SK-N-SH (cell line): ENCODE results near the gene DCHS1. TPM values are rescaled to one million over a fixed set of nuclear protein-coding genes. Genes with fewer than 3 reads are reported as not detected.

Experiments
- CTCF ChIA-PET: fragments of 300-600, 350-600 bp; formaldehyde crosslinking; extraction: SDS; loops from one replicate; lab custom pipeline; 2021; lab: Yijun Ruan, JAX
- POLR2A ChIA-PET: fragments of 350-600 bp; sonication (Branson Sonifier 250); formaldehyde crosslinking; extraction: SDS; loops from one replicate; lab custom pipeline; 2020; ENCODE audit warnings: antibody characterized with exemption, inconsistent platforms; lab: Yijun Ruan, JAX
- DNase-seq: peaks from one replicate; pipeline ENCODE4 v3.0.0; 2012
- H2AFZ ChIP-seq: fragments of 200-600 bp; sonication (generic); 2 replicates; pipeline ENCODE4 v1.8.1; 2016; ENCODE audit warnings: antibody characterized with exemption, mild to moderate bottlenecking, low read depth
- H3F3A ChIP-seq: fragments of 200-600 bp; sonication (generic); replicated peaks from 2 replicates; pipeline ENCODE3; 2016; ENCODE audit warnings: antibody characterized with exemption, mild to moderate bottlenecking; ENCODE audit not compliant: insufficient read depth
- H3K27ac ChIP-seq, 2 experiments: fragments of 200-500 bp in 1 of 2; fragments of 200-600 bp in 1 of 2; sonication (Bioruptor generic) in 1 of 2; sonication (generic), shearing (Covaris generic) in 1 of 2; 2 replicates each; pipeline versions ENCODE4 v1.5.1 to v1.6.1; 2014 to 2016; ENCODE audit warnings: low read depth in 2 of 2, inconsistent platforms in 1 of 2, low read length in 1 of 2, mild to moderate bottlenecking in 1 of 2, mixed read lengths in 1 of 2
- H3K27me3 ChIP-seq: fragments of 200-600 bp; sonication (generic), shearing (Covaris generic); 2 replicates; pipeline ENCODE4 v1.6.1; 2016; ENCODE audit warnings: mixed run types; ENCODE audit not compliant: insufficient read depth
- H3K36me3 ChIP-seq, 2 experiments: fragments of 200-500 bp in 1 of 2; fragments of 200-600 bp in 1 of 2; sonication (Bioruptor generic) in 1 of 2; sonication (generic) in 1 of 2; replicated peaks in 1 of 2; 2 replicates each; pipeline versions ENCODE3 to v1.5.1; 2014 to 2016; ENCODE audit warnings: low read length in 1 of 2, mild to moderate bottlenecking in 1 of 2; ENCODE audit not compliant: insufficient read depth in 2 of 2, control insufficient read depth in 1 of 2
- H3K4me1 ChIP-seq, 2 experiments: fragments of 200-500 bp in 1 of 2; fragments of 200-600 bp in 1 of 2; sonication (Bioruptor generic) in 1 of 2; sonication (generic), shearing (Covaris generic) in 1 of 2; 2 replicates each; pipeline versions ENCODE4 v1.5.1 to v1.6.1; 2014 to 2016; ENCODE audit warnings: low read depth in 1 of 2, low read length in 1 of 2, mixed run types in 1 of 2; ENCODE audit not compliant: insufficient read depth in 2 of 2, control insufficient read depth in 1 of 2
- H3K4me2 ChIP-seq: fragments of 200-600 bp; sonication (generic), shearing (Covaris generic); 2 replicates; pipeline ENCODE4 v1.6.1; 2017; ENCODE audit warnings: mixed run types
- H3K4me3 ChIP-seq, 2 experiments: fragments of 200-500 bp in 1 of 2; fragments of 200-600 bp in 1 of 2; sonication (Bioruptor generic) in 1 of 2; sonication (generic), shearing (Covaris generic) in 1 of 2; 2 replicates each; pipeline versions ENCODE4 v1.5.1 to v1.8.1; 2014 to 2016; ENCODE audit warnings: low read depth in 2 of 2, inconsistent platforms in 1 of 2, low read length in 1 of 2, mild to moderate bottlenecking in 1 of 2, mixed read lengths in 1 of 2, moderate library complexity in 1 of 2
- H3K79me2 ChIP-seq: fragments of 200-600 bp; sonication (generic); 2 replicates; pipeline ENCODE4 v1.8.1; 2017; ENCODE audit warnings: mild to moderate bottlenecking; ENCODE audit not compliant: insufficient read depth
- H3K9ac ChIP-seq: fragments of 200-600 bp; sonication (generic); 2 replicates; pipeline ENCODE4 v1.6.1; 2017; ENCODE audit warnings: mixed run types
- H3K9me2 ChIP-seq: fragments of 200-600 bp; sonication (generic); 2 replicates; pipeline ENCODE4 v1.6.1; 2017; ENCODE audit warnings: mixed run types
- H3K9me3 ChIP-seq: fragments of 200-600 bp; sonication (generic); 2 replicates; pipeline ENCODE4 v1.6.1; 2017; ENCODE audit warnings: mixed run types, mild to moderate bottlenecking, moderate library complexity
- H4K20me1 ChIP-seq: fragments of 200-600 bp; sonication (generic); 2 replicates; pipeline ENCODE4 v1.6.1; 2017; ENCODE audit warnings: mild to moderate bottlenecking, mixed run types; ENCODE audit not compliant: insufficient read depth
- CTCF ChIP-seq: fragments of 200-600 bp; sonication (generic); IDR thresholded peaks from 2 replicates; pipeline ENCODE4 v1.6.1; 2017; ENCODE audit warnings: antibody characterized with exemption, mild to moderate bottlenecking, moderate library complexity
- EP300 ChIP-seq, 2 experiments: IDR thresholded peaks; 2 replicates each; pipeline versions ENCODE4 v1.4.0 to v1.6.1; 2012; ENCODE audit warnings: borderline replicate concordance in 1 of 2, low read depth in 1 of 2, low read length in 1 of 2
- EZH2phosphoT487 ChIP-seq: fragments of 200-600 bp; sonication (generic); IDR thresholded peaks from 2 replicates; pipeline ENCODE4 v1.6.1; 2017; ENCODE audit warnings: low read depth, mixed run types, mild to moderate bottlenecking, antibody characterized with exemption, moderate library complexity, borderline replicate concordance
- FOXJ3 ChIP-seq: sonication (generic); formaldehyde crosslinking; IDR thresholded peaks from 2 replicates; pipeline ENCODE4 v1.5.1; 2020; ENCODE audit warnings: mild to moderate bottlenecking, missing genetic modification reagents
- FOXM1 ChIP-seq: IDR thresholded peaks from 2 replicates; pipeline ENCODE4 v1.4.0; 2012; ENCODE audit warnings: low read depth, mild to moderate bottlenecking
- GABPA ChIP-seq: IDR thresholded peaks from 2 replicates; pipeline ENCODE4 v1.4.0; 2012; ENCODE audit warnings: low read depth, mild to moderate bottlenecking
- IRF3 ChIP-seq: fragments of 150-350 bp; IDR thresholded peaks from 2 replicates; pipeline ENCODE4 v1.6.1; 2016; ENCODE audit warnings: mild to moderate bottlenecking, low read depth, low read length
- MEF2A ChIP-seq: IDR thresholded peaks from 2 replicates; pipeline ENCODE4 v1.4.0; 2012; ENCODE audit warnings: low read depth, borderline replicate concordance
- NFIC ChIP-seq: IDR thresholded peaks from 2 replicates; pipeline ENCODE4 v1.4.0; 2012; ENCODE audit warnings: borderline replicate concordance
- NRF1 ChIP-seq: IDR thresholded peaks from 2 replicates; pipeline ENCODE4 v1.6.1; 2012; ENCODE audit warnings: low read depth, mild to moderate bottlenecking, low read length
- RCOR1 ChIP-seq: fragments of 150-350 bp; IDR thresholded peaks from 2 replicates; pipeline ENCODE4 v1.6.1; 2017; ENCODE audit warnings: antibody characterized with exemption, low read length
- REST ChIP-seq: IDR thresholded peaks from 2 replicates; pipeline ENCODE4 v1.6.1; 2012; ENCODE audit warnings: mild to moderate bottlenecking, low read depth, low read length, moderate library complexity
- RFX5 ChIP-seq: IDR thresholded peaks from 2 replicates; pipeline ENCODE4 v1.6.1; 2012; ENCODE audit warnings: mild to moderate bottlenecking, improper control_type of control experiment, low read length
- SMC3 ChIP-seq: IDR thresholded peaks from 2 replicates; pipeline ENCODE4 v1.6.1; 2012; ENCODE audit warnings: low read depth, low read length, improper control_type of control experiment
- TCF12 ChIP-seq: IDR thresholded peaks from 2 replicates; pipeline ENCODE4 v1.4.0; 2012
- TEAD4 ChIP-seq: IDR thresholded peaks from 2 replicates; pipeline ENCODE4 v1.4.0; 2012; ENCODE audit warnings: mild to moderate bottlenecking, borderline replicate concordance; ENCODE audit not compliant: insufficient read depth
- USF2 ChIP-seq: fragments of 150-350 bp; IDR thresholded peaks from 2 replicates; pipeline ENCODE4 v1.6.1; 2017; ENCODE audit warnings: antibody characterized with exemption, low read length, low read depth, borderline replicate concordance
- YY1 ChIP-seq: IDR thresholded peaks from 2 replicates; pipeline ENCODE4 v1.4.0; 2012; ENCODE audit warnings: low read depth, mild to moderate bottlenecking
- WGBS: methylation state at CpG from one replicate; pipeline ENCODE4 v1.1.6; 2017; ENCODE audit warnings: low lambda C conversion rate; 5-methylcytosine and 5-hydroxymethylcytosine counted together
- polyA plus RNA-seq, 3 experiments: library from polyadenylated mRNA; depleted of rRNA; stranded (reverse); fragments of >200 nt; gene quantifications; 2 replicates each; pipeline ENCODE4 v1.2.3, GENCODE V29; 2012

Gene DCHS1
- polyA plus RNA-seq, 1 of the 3 experiments (the other 2 are of a cell fraction) = 5.7 TPM

GRCh38 chr11:6660712-6661111 lies 5.1 kb upstream of the DCHS1 start:
- peaks cover 0 to 3% of the 10 kb centered on the region in 2 experiments; a peak in 1 of 4 replicates for H3K4me1 ChIP-seq
- TF ChIP-seq GABPA (no peak), NRF1 (no peak), RCOR1 (no peak), NFIC (no peak), FOXJ3 (CRISPR knock-in tag) (no peak), FOXM1 (no peak), SMC3 (no peak), EP300 (IDR thresholded peaks at IDR 0.05; ENCODE audit: borderline replicate concordance in 1 of 2, low read depth in 1 of 2, low read length in 1 of 2) (no peak), MEF2A (no peak), USF2 (no peak), RFX5 (no peak), IRF3 (no peak), CTCF (no peak), YY1 (no peak)
- no peak overlapping the region for H2AFZ ChIP-seq
- no peaks in the 10 kb centered on the region for H4K20me1 ChIP-seq
- WGBS = 77% methylated on average over 3 of the region's 3 CpGs
- ChIA-PET CTCF (interaction anchor here (0.8 to 1.4 kb wide), 2 partner anchors 39 to 283 kb away, joined by 3 read pairs; no protein-coding TSS in a partner anchor), POLR2A (no interaction called here)
- DNase-seq = no peak
- no peak overlapping the region for H3K9ac ChIP-seq
- H3K27ac ChIP-seq = no peak overlapping the region
- H3K9me2 ChIP-seq = no peaks in the 10 kb centered on the region
- H3K9me3 ChIP-seq = no peaks in the 10 kb centered on the region
- H3K4me2 ChIP-seq = no peak overlapping the region
- H3K79me2 ChIP-seq = no peaks in the 10 kb centered on the region
- no peaks in the 10 kb centered on the region for H3K27me3 ChIP-seq
- no peaks in the 10 kb centered on the region for H3K36me3 ChIP-seq
- H3F3A ChIP-seq = peaks cover 9% of the 10 kb centered on the region
- no peak overlapping the region for H3K4me3 ChIP-seq

- ChIA-PET CTCF (interaction anchor here (0.8 to 3.3 kb wide), 5 partner anchors 9 to 127 kb away, joined by 3 to 11 read pairs (median 3); partner anchors contain the start of gene MRPL17), POLR2A (no interaction called here)
- H3K9me3 ChIP-seq = no peaks in the 10 kb centered on the region
- no peak overlapping the region for H3K4me3 ChIP-seq
- peaks cover 0 to 16% of the 10 kb centered on the region in 2 experiments; a peak in 1 of 4 replicates for H3K4me1 ChIP-seq
- no peaks in the 10 kb centered on the region for H4K20me1 ChIP-seq
- H3K9ac ChIP-seq = no peak overlapping the region
- peaks cover 4% of the 10 kb centered on the region for H3F3A ChIP-seq
- H3K9me2 ChIP-seq = no peaks in the 10 kb centered on the region
- H3K36me3 ChIP-seq = no peaks in the 10 kb centered on the region
- H2AFZ ChIP-seq = no peak overlapping the region
- H3K27ac ChIP-seq = no peak overlapping the region
- no peak overlapping the region for H3K4me2 ChIP-seq
- no peak for DNase-seq
- no peaks in the 10 kb centered on the region for H3K27me3 ChIP-seq
- H3K79me2 ChIP-seq = no peaks in the 10 kb centered on the region
- no peak for TF ChIP-seq SMC3
- TF ChIP-seq IRF3 = no peak
- no peak for TF ChIP-seq EZH2phosphoT487
- TF ChIP-seq TEAD4 = no peak
- no peak for TF ChIP-seq FOXJ3 (CRISPR knock-in tag)
- no peak for TF ChIP-seq REST
- no peak for TF ChIP-seq TCF12
- no peak for TF ChIP-seq GABPA
- TF ChIP-seq RCOR1 = no peak
Observed at GRCh38 chr11:6658647-6659046, 3.0 kb upstream of the DCHS1 start.
